ENCODE results near the gene CDKN2D. TPM values are rescaled to one million over a fixed set of nuclear protein-coding genes. Genes with fewer than 3 reads are reported as not detected.
A peak's percentile ranks its signal among the peaks of the same experiment; 100 is the strongest.

The CDKN2D gene
- polyA plus RNA-seq, 1 experiment = 3.9 TPM

DNA sequence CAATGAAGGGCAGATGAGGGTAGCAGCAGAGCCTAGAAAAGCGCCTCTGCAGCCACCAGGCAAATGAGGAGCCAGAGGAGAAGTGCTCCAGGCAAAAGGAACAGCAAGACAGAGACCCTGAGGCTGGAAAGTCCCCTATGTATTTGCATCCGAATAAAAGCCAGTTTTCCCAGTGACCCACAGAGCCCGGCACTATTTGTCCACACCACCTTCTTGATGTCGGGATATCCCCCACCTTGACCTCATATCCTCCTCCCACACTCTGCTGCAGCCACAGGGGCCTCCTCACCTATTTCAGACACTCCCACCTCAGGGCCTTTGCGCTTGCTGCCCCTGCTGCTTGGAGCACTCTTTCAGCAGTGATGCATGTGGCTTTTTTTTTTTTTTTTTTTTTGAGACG lies 18.4 kb downstream of the CDKN2D start:
- no peak for DNase-seq (ENCODE audit: low read depth, low spot score)

DNA sequence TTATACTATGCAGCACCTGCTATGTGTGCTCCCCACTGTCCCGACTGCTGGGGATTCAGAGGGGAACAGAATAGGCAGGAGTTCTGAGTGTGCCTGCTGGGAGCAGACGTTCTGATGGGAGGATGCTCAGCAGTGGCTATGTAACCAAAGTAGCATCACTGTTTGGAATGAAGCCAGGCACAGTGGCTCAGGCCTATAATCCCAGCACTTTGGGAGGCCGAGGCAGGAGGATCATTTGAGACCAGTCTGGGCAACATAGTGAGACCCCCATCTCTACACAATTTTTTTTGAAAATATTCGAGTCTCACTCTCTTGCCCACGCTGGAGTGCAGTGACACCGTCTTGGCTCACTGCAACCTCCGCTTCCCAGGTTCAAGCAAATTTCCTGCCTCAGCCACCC lies 19.0 kb downstream of the CDKN2D start:
- CTCF ChIA-PET = no interaction called here
- peaks cover 9% of the 10 kb centered on the region for H3K9me3 ChIP-seq (ENCODE audit: control insufficient read depth, insufficient read depth, low read length)
- POLR2A ChIA-PET = no interaction called here

More for the DNA sequence above, 18.4 kb downstream of the CDKN2D start:
- TF ChIP-seq, protein P1, sequence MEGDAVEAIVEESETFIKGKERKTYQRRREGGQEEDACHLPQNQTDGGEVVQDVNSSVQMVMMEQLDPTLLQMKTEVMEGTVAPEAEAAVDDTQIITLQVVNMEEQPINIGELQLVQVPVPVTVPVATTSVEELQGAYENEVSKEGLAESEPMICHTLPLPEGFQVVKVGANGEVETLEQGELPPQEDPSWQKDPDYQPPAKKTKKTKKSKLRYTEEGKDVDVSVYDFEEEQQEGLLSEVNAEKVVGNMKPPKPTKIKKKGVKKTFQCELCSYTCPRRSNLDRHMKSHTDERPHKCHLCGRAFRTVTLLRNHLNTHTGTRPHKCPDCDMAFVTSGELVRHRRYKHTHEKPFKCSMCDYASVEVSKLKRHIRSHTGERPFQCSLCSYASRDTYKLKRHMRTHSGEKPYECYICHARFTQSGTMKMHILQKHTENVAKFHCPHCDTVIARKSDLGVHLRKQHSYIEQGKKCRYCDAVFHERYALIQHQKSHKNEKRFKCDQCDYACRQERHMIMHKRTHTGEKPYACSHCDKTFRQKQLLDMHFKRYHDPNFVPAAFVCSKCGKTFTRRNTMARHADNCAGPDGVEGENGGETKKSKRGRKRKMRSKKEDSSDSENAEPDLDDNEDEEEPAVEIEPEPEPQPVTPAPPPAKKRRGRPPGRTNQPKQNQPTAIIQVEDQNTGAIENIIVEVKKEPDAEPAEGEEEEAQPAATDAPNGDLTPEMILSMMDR (IDR thresholded peaks at IDR 0.05; ENCODE audit: low read depth, low read length) = no peak
- H3K4me3 ChIP-seq (ENCODE audit: low read depth, low read length) = no peak overlapping the region
- H3K9me3 ChIP-seq (ENCODE audit: control insufficient read depth, insufficient read depth, low read length) = peaks cover 9% of the 10 kb centered on the region
- no peaks in the 10 kb centered on the region for H3K27me3 ChIP-seq (ENCODE audit: control insufficient read depth, insufficient read depth, low read length)
- no peak overlapping the region for H3K27ac ChIP-seq (ENCODE audit: low read depth, low read length)
- ChIA-PET POLR2A (no interaction called here), CTCF (no interaction called here)

DNA sequence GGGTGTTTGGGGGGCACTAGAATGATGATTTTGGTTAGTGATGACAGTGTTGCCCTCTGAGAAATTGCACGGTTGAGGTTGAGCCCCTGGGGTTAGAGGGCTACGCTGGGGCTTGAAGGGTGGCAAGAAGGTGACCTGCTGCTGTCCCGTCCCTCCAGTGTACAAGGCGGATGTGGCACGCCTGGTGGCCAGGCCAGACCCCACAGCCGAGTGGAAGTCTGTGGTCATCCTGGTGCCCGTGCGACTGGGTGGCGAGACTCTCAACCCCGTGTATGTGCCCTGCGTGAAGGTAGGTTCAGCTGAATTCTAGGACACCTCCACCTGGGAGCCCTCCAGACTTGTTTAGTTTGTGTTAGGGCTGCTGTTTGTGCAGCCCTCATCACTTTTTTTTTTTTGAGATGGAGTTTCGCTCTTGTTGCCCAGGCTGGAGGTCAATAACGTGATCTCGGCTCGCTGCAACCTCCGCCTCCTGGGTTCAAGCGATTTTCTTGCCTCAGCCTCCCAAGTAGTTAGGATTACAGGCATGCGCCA lies 20.0 kb downstream of the CDKN2D start:
- DNase-seq (ENCODE audit: low read depth, low spot score) = no peak
- H3K27ac ChIP-seq (ENCODE audit: low read depth, low read length) = no peak overlapping the region
- CTCF ChIA-PET = interaction anchor here (0.8 kb wide), 1 partner anchor 15 kb away, joined by 3 read pairs; no protein-coding TSS in a partner anchor
- H3K4me3 ChIP-seq (ENCODE audit: low read depth, low read length) = no peak overlapping the region
- POLR2A ChIA-PET = no interaction called here
- no peaks in the 10 kb centered on the region for H3K27me3 ChIP-seq (ENCODE audit: control insufficient read depth, insufficient read depth, low read length)
- peaks cover 9% of the 10 kb centered on the region for H3K9me3 ChIP-seq (ENCODE audit: control insufficient read depth, insufficient read depth, low read length)
- TF ChIP-seq, protein P1 (IDR thresholded peaks at IDR 0.05; ENCODE audit: low read depth, low read length) = no peak

More for the DNA sequence above, 19.0 kb downstream of the CDKN2D start:
- Histone ChIP-seq H3K27me3 (ENCODE audit: control insufficient read depth, insufficient read depth, low read length) (no peaks in the 10 kb centered on the region), H3K4me3 (ENCODE audit: low read depth, low read length) (no peak overlapping the region), H3K27ac (ENCODE audit: low read depth, low read length) (no peak overlapping the region)
- TF ChIP-seq, protein P1 (IDR thresholded peaks at IDR 0.05; ENCODE audit: low read depth, low read length) = no peak
- no peak for DNase-seq (ENCODE audit: low read depth, low spot score)

DNA sequence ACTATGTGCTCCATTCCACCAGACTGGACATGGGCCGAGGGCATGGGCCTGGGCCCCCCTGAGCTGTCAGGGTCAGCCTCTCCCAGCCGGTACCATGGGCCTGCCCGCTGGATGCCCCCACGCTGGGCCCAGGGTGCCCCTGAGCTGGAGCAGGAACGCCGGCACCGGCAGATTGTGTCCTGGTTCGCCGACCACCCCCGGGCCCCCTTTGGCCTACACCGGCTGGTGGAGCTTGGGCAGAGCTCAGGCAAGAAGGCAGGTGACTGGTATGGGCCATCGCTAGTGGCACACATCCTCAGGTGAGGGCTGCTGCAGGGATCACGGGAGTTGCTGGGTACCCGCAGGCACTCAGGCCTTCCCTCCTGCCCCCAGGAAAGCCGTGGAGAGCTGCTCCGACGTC lies 22.0 kb downstream of the CDKN2D start:
- no peaks in the 10 kb centered on the region for H3K27me3 ChIP-seq (ENCODE audit: control insufficient read depth, insufficient read depth, low read length)
- ChIA-PET POLR2A (no interaction called here), CTCF (interaction anchor here (0.7 kb wide), 1 partner anchor 121 kb away, joined by 3 read pairs; no protein-coding TSS in a partner anchor)
- H3K27ac ChIP-seq (ENCODE audit: low read depth, low read length) = no peak overlapping the region
- no peak for DNase-seq (ENCODE audit: low read depth, low spot score)
- H3K4me3 ChIP-seq (ENCODE audit: low read depth, low read length) = no peak overlapping the region
- TF ChIP-seq, protein P1 (IDR thresholded peaks at IDR 0.05; ENCODE audit: low read depth, low read length) = no peak
- no peaks in the 10 kb centered on the region; the same call in 1 of the 2 replicates for H3K9me3 ChIP-seq (ENCODE audit: control insufficient read depth, insufficient read depth, low read length)

DNA sequence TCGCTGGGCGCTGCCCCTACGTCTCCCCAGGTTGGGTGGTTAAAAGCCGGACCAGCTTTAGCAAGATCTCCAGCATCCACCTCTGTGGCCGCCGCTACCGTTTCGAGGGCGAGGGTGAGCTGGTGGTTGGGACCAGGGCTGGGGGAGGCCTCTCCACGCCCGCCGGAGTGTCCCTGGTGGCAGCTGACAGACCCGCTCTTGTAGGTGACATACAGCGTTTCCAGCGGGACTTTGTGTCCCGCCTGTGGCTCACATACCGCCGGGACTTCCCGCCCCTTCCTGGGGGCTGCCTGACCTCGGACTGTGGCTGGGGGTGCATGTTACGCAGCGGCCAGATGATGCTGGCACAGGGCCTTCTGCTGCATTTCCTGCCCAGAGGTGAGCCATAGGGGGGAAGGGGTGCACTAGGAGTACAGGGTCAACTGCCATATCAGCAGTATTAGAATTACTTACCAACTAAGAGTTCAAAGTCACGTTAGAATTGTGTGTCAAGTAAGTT lies 24.0 kb downstream of the CDKN2D start:
- H3K4me3 ChIP-seq (ENCODE audit: low read depth, low read length) = peak overlapping the region; percentile 80
- no peak for DNase-seq (ENCODE audit: low read depth, low spot score)
- POLR2A ChIA-PET = no interaction called here
- CTCF ChIA-PET = interaction anchor here (0.5 kb wide), 1 partner anchor 63 kb away, joined by 3 read pairs; no protein-coding TSS in a partner anchor
- H3K27ac ChIP-seq (ENCODE audit: low read depth, low read length) = no peak overlapping the region
- H3K27me3 ChIP-seq (ENCODE audit: control insufficient read depth, insufficient read depth, low read length) = no peaks in the 10 kb centered on the region
- TF ChIP-seq, protein P1 (IDR thresholded peaks at IDR 0.05; ENCODE audit: low read depth, low read length) = no peak
- no peaks in the 10 kb centered on the region; the same call in 1 of the 2 replicates for H3K9me3 ChIP-seq (ENCODE audit: control insufficient read depth, insufficient read depth, low read length)

Data from AG04450 (cell line).